Fibroblast of lung (primary cell): ENCODE measurements around the gene SDK1. TPM values are rescaled to one million over a fixed set of nuclear protein-coding genes. Genes with fewer than 3 reads are reported as not detected.

ENCODE experiments used
- DNase-seq, 2 donors: peaks; one replicate each; pipeline versions ENCODE4 v3.0.0 to v3.0.0-alpha.2; 2010; ENCODE audit warnings: low read depth in 2 of 2
- H2AFZ ChIP-seq: 2 replicates; pipeline ENCODE4 v1.5.1; 2012; ENCODE audit warnings: low read length, control low read depth, inconsistent platforms
- H3K27ac ChIP-seq: 2 replicates; pipeline ENCODE4 v1.5.1; 2011; ENCODE audit warnings: low read length, control low read depth; ENCODE audit not compliant: insufficient read depth
- H3K27me3 ChIP-seq: 2 replicates; pipeline ENCODE4 v1.5.1; 2011; ENCODE audit warnings: mild to moderate bottlenecking, low read length; ENCODE audit not compliant: control insufficient read depth, insufficient read depth
- H3K36me3 ChIP-seq: 2 replicates; pipeline ENCODE4 v1.5.1; 2011; ENCODE audit warnings: low read length; ENCODE audit not compliant: control insufficient read depth, insufficient read depth
- H3K4me1 ChIP-seq: 2 replicates; pipeline ENCODE4 v1.5.1; 2011; ENCODE audit warnings: low read length; ENCODE audit not compliant: control insufficient read depth, insufficient read depth; ENCODE audit errors: extremely low read depth
- H3K4me2 ChIP-seq: 2 replicates; pipeline ENCODE4 v1.5.1; 2011; ENCODE audit warnings: low read length, control low read depth; ENCODE audit not compliant: insufficient read depth; ENCODE audit errors: extremely low read depth
- H3K4me3 ChIP-seq, 4 experiments: fragments of 200-600 bp in 1 of 4; sonication (generic) in 1 of 4; replicated peaks in 1 of 4; 2 replicates each; pipeline ENCODE4 v1.5.1; 2011 to 2016; ENCODE audit warnings: low read length in 4 of 4, low read depth in 3 of 4, mild to moderate bottlenecking in 3 of 4, control low read depth in 2 of 4, inconsistent platforms in 1 of 4, mixed read lengths in 1 of 4; ENCODE audit not compliant: insufficient read depth in 1 of 4; ENCODE audit errors: control extremely low read depth in 1 of 4
- H3K79me2 ChIP-seq: 2 replicates; pipeline ENCODE4 v1.5.1; 2012; ENCODE audit warnings: mild to moderate bottlenecking, low read length, inconsistent platforms; ENCODE audit not compliant: control insufficient read depth, insufficient read depth
- H3K9ac ChIP-seq: 2 replicates; pipeline ENCODE4 v1.5.1; 2011; ENCODE audit warnings: mild to moderate bottlenecking, low read length, control low read depth; ENCODE audit not compliant: insufficient read depth
- H3K9me3 ChIP-seq: 2 replicates; pipeline ENCODE4 v1.5.1; 2012; ENCODE audit warnings: low read depth, low read length; ENCODE audit not compliant: control insufficient read depth, insufficient read depth
- H4K20me1 ChIP-seq: 2 replicates; pipeline ENCODE4 v1.5.1; 2011; ENCODE audit warnings: low read length; ENCODE audit not compliant: control insufficient read depth, insufficient read depth; ENCODE audit errors: extremely low read depth
- CTCF ChIP-seq, 2 donors: IDR thresholded peaks in 1 of 2; conservative IDR thresholded peaks in 1 of 2; 1 replicate in 1 of 2; 2 replicates in 1 of 2; pipeline ENCODE4 v1.5.1; 2011 to 2012; ENCODE audit warnings: low read length in 2 of 2, control low read depth in 1 of 2, inconsistent platforms in 1 of 2, low read depth in 1 of 2, mild to moderate bottlenecking in 1 of 2
- EZH2 ChIP-seq: IDR thresholded peaks from 2 replicates; pipeline ENCODE4 v1.5.1; 2012; ENCODE audit warnings: low read length, control low read depth, mild to moderate bottlenecking; ENCODE audit errors: missing control alignments
- polyA plus RNA-seq, 2 donors: library from polyadenylated mRNA; depleted of rRNA in 1 of 2; stranded (reverse) in 1 of 2; unstranded in 1 of 2; fragments of >200 nt; gene quantifications; 2 replicates each; pipeline ENCODE4 v1.2.1, GENCODE V29; 2011 to 2012; ENCODE audit warnings: missing spikeins in 1 of 2
- total RNA-seq: library from RNA; depleted of rRNA; stranded (reverse); fragments of >200 nt; gene quantifications from 2 replicates; pipeline ENCODE4 v1.2.1, GENCODE V29; 2014

Gene SDK1
- total and polyA plus RNA-seq, 2 donors (not counting 1 experiment from before 2014, with no cell fraction given): 1.0 to 8.6 TPM

GRCh38 chr7:3928727-3929515, 627.9 kb downstream of the SDK1 start:
- H3K4me1 ChIP-seq: no peaks in the 10 kb centered on the region
- no peaks in the 10 kb centered on the region for H3K36me3 ChIP-seq
- no peaks in the 10 kb centered on the region for H3K79me2 ChIP-seq
- H3K4me3 ChIP-seq: no peak overlapping the region
- H2AFZ ChIP-seq: no peak overlapping the region
- H3K9ac ChIP-seq: no peak overlapping the region
- H3K4me2 ChIP-seq: no peak overlapping the region
- DNase-seq: no peak
- TF ChIP-seq EZH2 (no peak), CTCF (conservative IDR thresholded peaks at IDR 0.05 in 1 of 2, IDR thresholded peaks at IDR 0.05 in 1 of 2; ENCODE audit: low read depth in 1 of 2, low read length in 2 of 2) (no peak)
- H4K20me1 ChIP-seq: no peaks in the 10 kb centered on the region
- no peaks in the 10 kb centered on the region for H3K27me3 ChIP-seq
- no peak overlapping the region for H3K27ac ChIP-seq
- no peaks in the 10 kb centered on the region for H3K9me3 ChIP-seq

GRCh38 chr7:3931843-3932242, 630.8 kb downstream of the SDK1 start:
- no peak for DNase-seq
- no peak overlapping the region for H3K27ac ChIP-seq

GRCh38 chr7:3937146-3937545, 636.1 kb downstream of the SDK1 start:
- H3K9ac ChIP-seq: no peak overlapping the region
- no peaks in the 10 kb centered on the region for H4K20me1 ChIP-seq
- H3K27me3 ChIP-seq: no peaks in the 10 kb centered on the region
- TF ChIP-seq CTCF (conservative IDR thresholded peaks at IDR 0.05 in 1 of 2, IDR thresholded peaks at IDR 0.05 in 1 of 2; ENCODE audit: low read depth in 1 of 2, low read length in 2 of 2) (no peak), EZH2 (no peak)
- H3K4me3 ChIP-seq: no peak overlapping the region
- no peak overlapping the region for H3K4me2 ChIP-seq
- H2AFZ ChIP-seq: no peak overlapping the region
- peak in 1 of 2 donors; percentile 9 for DNase-seq
- H3K36me3 ChIP-seq: no peaks in the 10 kb centered on the region
- H3K79me2 ChIP-seq: no peaks in the 10 kb centered on the region
- H3K4me1 ChIP-seq: no peaks in the 10 kb centered on the region
- H3K9me3 ChIP-seq: no peaks in the 10 kb centered on the region
- H3K27ac ChIP-seq: no peak overlapping the region

More at GRCh38 chr7:3931843-3932242, 630.8 kb downstream of the SDK1 start:
- Histone ChIP-seq H3K4me2 (no peak overlapping the region), H3K9ac (no peak overlapping the region), H4K20me1 (no peaks in the 10 kb centered on the region), H3K27me3 (no peaks in the 10 kb centered on the region), H3K4me1 (no peaks in the 10 kb centered on the region), H3K79me2 (no peaks in the 10 kb centered on the region), H3K36me3 (no peaks in the 10 kb centered on the region), H3K9me3 (no peaks in the 10 kb centered on the region), H2AFZ (no peak overlapping the region), H3K4me3 (no peak overlapping the region)
- TF ChIP-seq CTCF (conservative IDR thresholded peaks at IDR 0.05 in 1 of 2, IDR thresholded peaks at IDR 0.05 in 1 of 2; ENCODE audit: low read depth in 1 of 2, low read length in 2 of 2) (no peak), EZH2 (no peak)
